ENCODE measurements around the gene FNDC3A. TPM values are rescaled to one million over a fixed set of nuclear protein-coding genes. Genes with fewer than 3 reads are reported as not detected.

The FNDC3A gene
- total RNA-seq, 1 experiment from 2014 or later = 15.6 TPM

DNA sequence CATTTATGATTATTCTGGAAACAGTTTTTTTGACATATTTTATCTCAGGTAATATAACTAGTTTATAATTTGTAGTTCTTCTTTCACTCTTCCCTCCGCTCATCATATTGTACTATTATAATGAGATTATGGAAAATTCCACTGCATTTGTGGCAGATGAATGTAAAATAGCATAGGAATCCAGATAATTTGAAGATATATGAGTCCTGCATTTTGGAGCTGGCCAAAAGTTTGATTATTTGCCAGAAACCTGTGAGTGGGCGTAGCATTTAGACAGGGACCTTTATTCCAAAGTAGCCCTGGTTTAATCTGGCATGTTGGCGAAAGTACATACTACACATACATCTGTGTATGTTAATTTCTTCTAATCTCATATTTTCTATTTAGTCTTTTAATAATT, 65.2 kb downstream of the FNDC3A start:
- Histone ChIP-seq H3K27me3 (ENCODE audit: low read length) (no peaks in the 10 kb centered on the region), H4K20me1 (ENCODE audit: low read length) (no peaks in the 10 kb centered on the region), H3K9me2 (replicated peaks; ENCODE audit: low read length) (no peaks in the 10 kb centered on the region), H3K4me1 (ENCODE audit: insufficient read depth, low read length) (no peaks in the 10 kb centered on the region), H3K4me2 (ENCODE audit: low read length) (no peak overlapping the region), H3K36me3 (ENCODE audit: low read depth, low read length) (no peaks in the 10 kb centered on the region), H3K9ac (ENCODE audit: low read length) (no peak overlapping the region), H3K79me2 (ENCODE audit: low read length) (no peaks in the 10 kb centered on the region), H3K27ac (ENCODE audit: low read length) (no peak overlapping the region), H2AFZ (ENCODE audit: low read length) (no peak overlapping the region), H3K9me3 (ENCODE audit: low read length) (no peaks in the 10 kb centered on the region), H3F3A (ENCODE audit: low read length, unreplicated experiment) (no peaks in the 10 kb centered on the region), H3K4me3 (ENCODE audit: low read length) (no peak overlapping the region)
- BruUV-seq (replicated peaks) = no TSS peak
- TF ChIP-seq, protein P1, sequence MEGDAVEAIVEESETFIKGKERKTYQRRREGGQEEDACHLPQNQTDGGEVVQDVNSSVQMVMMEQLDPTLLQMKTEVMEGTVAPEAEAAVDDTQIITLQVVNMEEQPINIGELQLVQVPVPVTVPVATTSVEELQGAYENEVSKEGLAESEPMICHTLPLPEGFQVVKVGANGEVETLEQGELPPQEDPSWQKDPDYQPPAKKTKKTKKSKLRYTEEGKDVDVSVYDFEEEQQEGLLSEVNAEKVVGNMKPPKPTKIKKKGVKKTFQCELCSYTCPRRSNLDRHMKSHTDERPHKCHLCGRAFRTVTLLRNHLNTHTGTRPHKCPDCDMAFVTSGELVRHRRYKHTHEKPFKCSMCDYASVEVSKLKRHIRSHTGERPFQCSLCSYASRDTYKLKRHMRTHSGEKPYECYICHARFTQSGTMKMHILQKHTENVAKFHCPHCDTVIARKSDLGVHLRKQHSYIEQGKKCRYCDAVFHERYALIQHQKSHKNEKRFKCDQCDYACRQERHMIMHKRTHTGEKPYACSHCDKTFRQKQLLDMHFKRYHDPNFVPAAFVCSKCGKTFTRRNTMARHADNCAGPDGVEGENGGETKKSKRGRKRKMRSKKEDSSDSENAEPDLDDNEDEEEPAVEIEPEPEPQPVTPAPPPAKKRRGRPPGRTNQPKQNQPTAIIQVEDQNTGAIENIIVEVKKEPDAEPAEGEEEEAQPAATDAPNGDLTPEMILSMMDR (conservative IDR thresholded peaks at IDR 0.05; ENCODE audit: low read depth, low read length) = no peak
- TF ChIP-seq EZH2 (IDR thresholded peaks at IDR 0.05; ENCODE audit: low read length, unreplicated experiment) (no peak), EZH2phosphoT487 (IDR thresholded peaks at IDR 0.05; ENCODE audit: borderline replicate concordance, low read length) (no peak)
- ATAC-seq (no peak), DNase-seq (no peak)
- ChIA-PET CTCF (no interaction called here), POLR2A (ENCODE audit: unreplicated experiment) (no interaction called here)
- intact Hi-C loops (cut with micrococcal nuclease) = no loop called here

DNA sequence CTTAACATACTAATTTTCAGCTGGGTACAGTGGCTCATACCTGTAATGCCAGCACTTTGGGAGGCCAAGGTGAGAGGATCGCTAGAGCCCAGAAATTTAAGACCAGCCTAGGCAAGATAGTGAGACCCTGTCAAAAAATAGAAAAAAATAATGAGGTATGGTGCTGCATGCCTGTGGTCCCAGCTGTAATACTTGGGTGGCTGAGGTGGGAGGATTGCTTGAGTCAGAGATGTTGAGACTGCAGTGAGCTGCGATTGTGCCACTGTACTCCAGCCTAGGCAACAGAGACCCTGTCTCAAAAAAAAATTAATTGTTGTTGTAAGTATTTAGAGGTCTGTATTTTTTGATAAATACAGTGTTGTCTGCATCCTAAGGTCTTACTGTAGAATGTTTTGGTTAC, 66.8 kb downstream of the FNDC3A start:
- Histone ChIP-seq H3K4me2 (ENCODE audit: low read length) (no peak overlapping the region), H3K4me1 (ENCODE audit: insufficient read depth, low read length) (no peaks in the 10 kb centered on the region), H3K9me3 (ENCODE audit: low read length) (no peaks in the 10 kb centered on the region), H3K27me3 (ENCODE audit: low read length) (no peaks in the 10 kb centered on the region), H3K4me3 (ENCODE audit: low read length) (no peak overlapping the region), H3K9ac (ENCODE audit: low read length) (no peak overlapping the region), H3K36me3 (ENCODE audit: low read depth, low read length) (no peaks in the 10 kb centered on the region), H3K27ac (ENCODE audit: low read length) (no peak overlapping the region), H3K79me2 (ENCODE audit: low read length) (no peaks in the 10 kb centered on the region), H3K9me2 (replicated peaks; ENCODE audit: low read length) (no peaks in the 10 kb centered on the region), H3F3A (ENCODE audit: low read length, unreplicated experiment) (no peaks in the 10 kb centered on the region), H2AFZ (ENCODE audit: low read length) (no peak overlapping the region), H4K20me1 (ENCODE audit: low read length) (no peaks in the 10 kb centered on the region)
- no peak for DNase-seq
- intact Hi-C loops (cut with micrococcal nuclease) = no loop called here
- no peak for ATAC-seq
- ChIA-PET POLR2A (ENCODE audit: unreplicated experiment) (no interaction called here), CTCF (no interaction called here)
- BruUV-seq (replicated peaks) = no TSS peak
- TF ChIP-seq, protein P1 (conservative IDR thresholded peaks at IDR 0.05; ENCODE audit: low read depth, low read length) = no peak
- TF ChIP-seq EZH2phosphoT487 (IDR thresholded peaks at IDR 0.05; ENCODE audit: borderline replicate concordance, low read length) = no peak
- TF ChIP-seq EZH2 (IDR thresholded peaks at IDR 0.05; ENCODE audit: low read length, unreplicated experiment) = no peak

DNA sequence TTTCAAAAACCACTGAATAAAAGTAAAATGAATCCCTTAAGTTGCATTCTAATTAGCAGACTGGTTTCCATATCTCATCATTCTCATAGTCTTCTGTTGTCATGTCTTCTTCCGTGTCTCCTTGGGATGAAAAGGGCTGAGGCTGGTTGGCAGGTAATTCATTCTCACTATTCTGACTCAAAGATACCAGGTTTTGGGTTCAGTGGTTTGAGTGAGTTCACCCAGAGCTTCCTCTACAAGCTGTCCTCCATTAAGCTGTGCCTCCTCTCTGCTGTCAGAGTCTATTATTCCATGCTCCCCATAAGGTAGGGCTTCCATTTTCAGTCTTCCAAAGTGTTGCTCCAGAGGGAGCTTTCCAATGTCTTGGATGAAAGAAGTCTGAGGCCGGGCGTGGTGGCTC, 68.3 kb downstream of the FNDC3A start:
- no peaks in the 10 kb centered on the region for H3K79me2 ChIP-seq (ENCODE audit: low read length)
- H3K9me3 ChIP-seq (ENCODE audit: low read length) = no peaks in the 10 kb centered on the region
- ChIA-PET CTCF (no interaction called here), POLR2A (ENCODE audit: unreplicated experiment) (no interaction called here)
- no peak overlapping the region for H2AFZ ChIP-seq (ENCODE audit: low read length)
- intact Hi-C loops (cut with micrococcal nuclease) = no loop called here
- no peaks in the 10 kb centered on the region for H3K36me3 ChIP-seq (ENCODE audit: low read depth, low read length)
- H3K27me3 ChIP-seq (ENCODE audit: low read length) = no peaks in the 10 kb centered on the region
- H3K4me1 ChIP-seq (ENCODE audit: insufficient read depth, low read length) = no peaks in the 10 kb centered on the region; the same call in 1 of the 2 replicates
- no peak for ATAC-seq
- H3K4me2 ChIP-seq (ENCODE audit: low read length) = no peak overlapping the region
- no peak for DNase-seq
- BruUV-seq (replicated peaks) = no TSS peak
- H3K27ac ChIP-seq (ENCODE audit: low read length) = no peak overlapping the region
- no peaks in the 10 kb centered on the region for H3K9me2 ChIP-seq (replicated peaks; ENCODE audit: low read length)
- no peak overlapping the region for H3K9ac ChIP-seq (ENCODE audit: low read length)
- TF ChIP-seq EZH2 (IDR thresholded peaks at IDR 0.05; ENCODE audit: low read length, unreplicated experiment) (no peak), EZH2phosphoT487 (IDR thresholded peaks at IDR 0.05; ENCODE audit: borderline replicate concordance, low read length) (no peak)
- TF ChIP-seq, protein P1 (conservative IDR thresholded peaks at IDR 0.05; ENCODE audit: low read depth, low read length) = no peak
- H4K20me1 ChIP-seq (ENCODE audit: low read length) = no peaks in the 10 kb centered on the region
- no peak overlapping the region for H3K4me3 ChIP-seq (ENCODE audit: low read length)
- no peaks in the 10 kb centered on the region for H3F3A ChIP-seq (ENCODE audit: low read length, unreplicated experiment)
